ENCODE data around the gene CPEB3.
"Not testable (repeated sequence)": the region's sequence is repeated elsewhere in the genome, so short reads cannot be mapped to it uniquely, and the experiment has no call there.

CPEB3 gene

DNA sequence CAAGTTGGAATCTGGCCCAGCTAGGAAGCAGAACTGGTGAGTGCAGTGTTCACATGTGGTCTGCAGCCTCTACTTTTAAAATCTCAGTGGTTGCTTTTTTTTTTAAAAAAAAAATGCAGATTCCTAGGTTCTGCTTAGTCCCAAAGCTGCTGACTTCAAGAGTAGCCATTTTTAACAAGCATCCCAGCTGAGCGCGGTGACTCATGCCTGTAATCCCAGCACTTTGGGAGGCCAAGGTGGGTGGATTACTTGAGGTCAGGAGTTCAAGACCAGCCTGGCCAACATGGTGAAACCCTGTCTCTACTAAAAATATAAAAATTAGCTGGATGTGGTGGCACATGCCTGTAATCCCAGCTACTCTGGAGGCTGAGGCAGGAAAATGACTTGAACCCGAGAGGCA lies 265.5 kb downstream of the CPEB3 start:
- H3K27me3 ChIP-seq (ENCODE audit: insufficient read depth, low read length); H3K4me1 ChIP-seq (ENCODE audit: insufficient read depth, low read length); H3K9ac ChIP-seq (ENCODE audit: low read depth, low read length); H3K27ac ChIP-seq (ENCODE audit: low read depth, low read length); H3K4me3 ChIP-seq (ENCODE audit: low read length); H3K9me3 ChIP-seq (ENCODE audit: insufficient read depth, low read depth, low read length): not testable (repeated sequence)
- H3K36me3 ChIP-seq (ENCODE audit: insufficient read depth, low read length) = peaks cover 95% of the 10 kb centered on the region
- 96% methylated on average over 3 of the region's 3 CpGs for WGBS

DNA sequence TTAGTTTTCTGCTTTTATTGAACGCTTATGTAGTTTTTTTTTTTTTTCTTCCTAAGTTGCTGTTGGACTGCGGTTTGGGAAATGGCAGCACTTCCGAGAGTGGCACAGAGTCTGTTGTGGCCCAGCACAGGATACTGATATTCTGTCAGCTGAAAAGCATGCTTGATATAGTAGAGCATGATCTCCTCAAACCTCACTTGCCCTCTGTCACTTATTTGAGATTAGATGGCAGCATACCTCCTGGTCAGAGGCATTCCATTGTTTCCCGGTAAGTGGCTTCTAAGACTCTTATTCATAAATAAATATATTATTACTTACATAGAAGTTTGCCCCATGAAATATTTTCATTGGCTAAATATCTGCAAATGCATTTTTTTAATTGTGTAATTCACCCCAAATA lies 266.2 kb downstream of the CPEB3 start:
- H3K27me3 ChIP-seq (ENCODE audit: insufficient read depth, low read length) = no peaks in the 10 kb centered on the region
- H3K4me3 ChIP-seq (ENCODE audit: low read length) = no peak overlapping the region
- no peak overlapping the region for H3K27ac ChIP-seq (ENCODE audit: low read depth, low read length)
- no peaks in the 10 kb centered on the region for H3K4me1 ChIP-seq (ENCODE audit: insufficient read depth, low read length)
- 100% methylated on average over 3 of the region's 4 CpGs for WGBS
- no peaks in the 10 kb centered on the region for H3K9me3 ChIP-seq (ENCODE audit: insufficient read depth, low read depth, low read length)
- H3K36me3 ChIP-seq (ENCODE audit: insufficient read depth, low read length) = peaks cover 95% of the 10 kb centered on the region
- H3K9ac ChIP-seq (ENCODE audit: low read depth, low read length) = no peak overlapping the region

DNA sequence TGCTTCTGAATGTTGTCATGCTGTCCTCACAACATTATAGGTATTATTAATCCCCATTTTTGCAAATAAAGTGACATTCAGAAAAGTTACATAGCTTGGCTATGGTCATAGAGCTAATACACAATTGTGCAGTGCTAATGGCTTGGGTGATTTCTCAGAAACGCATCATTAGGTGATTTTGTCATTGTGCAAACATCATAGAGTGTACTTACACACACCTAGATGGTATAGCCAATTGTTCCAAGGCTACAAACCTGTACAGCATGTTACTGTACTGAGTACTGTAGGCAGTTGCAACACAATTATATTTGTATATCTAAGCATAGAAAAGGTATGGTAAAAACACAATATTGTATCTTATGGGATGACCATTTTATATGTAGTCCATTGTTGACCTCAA lies 276.3 kb downstream of the CPEB3 start:
- Histone ChIP-seq H3K36me3 (ENCODE audit: insufficient read depth, low read length) (peaks cover 90% of the 10 kb centered on the region), H3K9me3 (ENCODE audit: insufficient read depth, low read depth, low read length) (no peaks in the 10 kb centered on the region; the same call in 1 of the 2 replicates)
- WGBS = 90% methylated on average over 1 of the region's 1 CpG

DNA sequence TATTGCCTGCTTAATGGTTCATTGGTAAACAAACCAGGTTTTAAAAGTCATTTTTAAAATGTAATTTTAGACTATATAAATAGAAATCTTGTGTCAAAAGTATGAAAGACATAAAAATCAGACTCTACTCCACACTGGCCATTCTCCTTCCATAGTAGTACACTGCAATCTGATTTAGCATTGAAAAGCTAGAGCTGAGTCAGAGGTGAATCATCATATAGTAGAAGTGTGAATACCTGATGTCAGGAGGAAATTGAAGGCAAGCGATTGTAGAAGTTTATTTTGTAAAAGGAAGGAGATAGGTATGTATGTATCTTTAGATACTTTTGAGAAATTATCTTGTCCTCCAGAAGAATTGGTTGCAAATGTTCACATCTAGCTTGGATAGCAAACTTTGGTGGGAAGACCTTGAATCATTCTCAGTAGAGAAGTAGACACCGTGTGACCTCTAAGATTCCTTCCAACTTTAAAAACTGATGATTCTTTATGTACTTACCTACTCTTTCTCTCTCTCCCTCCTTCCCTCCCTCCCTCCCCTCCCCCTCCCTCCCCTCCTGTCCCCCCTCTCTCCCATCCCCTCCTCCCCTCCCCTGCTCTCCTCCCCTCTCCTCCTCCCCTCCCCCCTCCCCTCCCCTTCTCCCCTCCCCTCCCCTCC lies 279.2 kb downstream of the CPEB3 start:
- Histone ChIP-seq H3K4me3 (ENCODE audit: low read length) (no peak overlapping the region), H3K27me3 (ENCODE audit: insufficient read depth, low read length) (no peaks in the 10 kb centered on the region), H3K9ac (ENCODE audit: low read depth, low read length) (no peak overlapping the region), H3K36me3 (ENCODE audit: insufficient read depth, low read length) (peaks cover 83% of the 10 kb centered on the region), H3K9me3 (ENCODE audit: insufficient read depth, low read depth, low read length) (no peaks in the 10 kb centered on the region; the same call in 1 of the 2 replicates), H3K4me1 (ENCODE audit: insufficient read depth, low read length) (no peaks in the 10 kb centered on the region), H3K27ac (ENCODE audit: low read depth, low read length) (no peak overlapping the region)
- 93% methylated on average over 2 of the region's 2 CpGs for WGBS

More for the DNA sequence above, 276.3 kb downstream of the CPEB3 start:
- Histone ChIP-seq H3K4me3 (ENCODE audit: low read length) (no peak overlapping the region), H3K27ac (ENCODE audit: low read depth, low read length) (no peak overlapping the region), H3K4me1 (ENCODE audit: insufficient read depth, low read length) (no peaks in the 10 kb centered on the region), H3K27me3 (ENCODE audit: insufficient read depth, low read length) (no peaks in the 10 kb centered on the region), H3K9ac (ENCODE audit: low read depth, low read length) (no peak overlapping the region)

DNA sequence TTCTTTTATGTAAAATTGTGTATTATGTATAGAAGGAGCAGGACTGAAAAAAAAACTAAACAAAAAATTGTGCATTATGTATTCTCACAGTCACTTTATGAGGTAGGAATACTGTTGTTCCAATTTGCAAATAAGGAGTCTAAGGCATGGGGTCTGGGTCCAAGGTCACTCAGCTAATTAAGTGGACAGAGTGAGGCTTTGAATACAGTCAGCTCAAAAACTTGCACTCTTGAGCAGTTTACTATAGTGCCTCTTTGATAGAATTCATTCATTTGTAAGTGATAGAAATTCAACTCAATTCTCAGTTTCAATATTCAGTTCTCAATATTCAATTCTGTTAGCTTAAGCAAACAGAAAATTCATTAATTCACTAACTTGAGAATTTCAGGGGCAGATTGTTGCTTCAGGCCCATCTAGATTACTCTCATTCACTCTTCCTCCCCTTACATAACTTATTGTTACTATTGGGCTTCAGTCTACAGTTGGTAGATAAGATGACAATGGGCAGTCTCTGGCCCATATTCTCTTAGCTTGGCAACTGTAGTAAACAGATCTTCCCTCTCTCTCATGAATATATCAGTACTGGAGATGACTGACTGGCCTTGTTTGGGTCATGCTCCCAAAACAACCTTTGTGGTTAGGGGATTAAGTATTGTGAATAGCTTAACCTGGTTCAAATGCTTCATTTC lies 280.7 kb downstream of the CPEB3 start:
- Histone ChIP-seq H3K36me3 (ENCODE audit: insufficient read depth, low read length) (peaks cover 83% of the 10 kb centered on the region), H3K27ac (ENCODE audit: low read depth, low read length) (no peak overlapping the region), H3K27me3 (ENCODE audit: insufficient read depth, low read length) (no peaks in the 10 kb centered on the region), H3K9ac (ENCODE audit: low read depth, low read length) (no peak overlapping the region), H3K4me3 (ENCODE audit: low read length) (no peak overlapping the region), H3K9me3 (ENCODE audit: insufficient read depth, low read depth, low read length) (no peaks in the 10 kb centered on the region; the same call in 1 of the 2 replicates), H3K4me1 (ENCODE audit: insufficient read depth, low read length) (no peaks in the 10 kb centered on the region)

DNA sequence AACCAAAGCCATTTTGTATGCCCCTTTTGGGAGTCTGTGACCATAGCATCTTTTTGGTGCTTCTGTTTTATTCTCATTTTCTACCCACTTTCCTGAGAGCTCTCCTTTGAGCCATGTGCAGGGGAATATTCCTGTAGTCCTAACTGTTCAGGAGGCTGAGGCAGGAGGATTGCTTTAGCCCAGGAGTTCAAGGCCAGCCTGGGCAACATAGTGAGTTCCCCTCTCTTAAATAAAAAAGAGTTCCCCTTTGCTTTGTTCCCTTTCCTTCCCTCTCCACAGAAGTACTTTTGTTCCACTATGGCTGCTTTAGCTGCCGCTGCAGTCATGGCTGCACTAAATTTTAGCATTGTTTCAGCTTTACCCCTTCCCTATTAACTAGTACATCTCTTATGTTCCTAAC lies 281.4 kb downstream of the CPEB3 start:
- H3K4me3 ChIP-seq (ENCODE audit: low read length) = no peak overlapping the region
- H3K4me1 ChIP-seq (ENCODE audit: insufficient read depth, low read length) = no peaks in the 10 kb centered on the region
- H3K27me3 ChIP-seq (ENCODE audit: insufficient read depth, low read length) = no peaks in the 10 kb centered on the region
- peaks cover 78% of the 10 kb centered on the region for H3K36me3 ChIP-seq (ENCODE audit: insufficient read depth, low read length)
- H3K9ac ChIP-seq (ENCODE audit: low read depth, low read length) = no peak overlapping the region
- WGBS = 95% methylated on average over 1 of the region's 1 CpG
- H3K9me3 ChIP-seq (ENCODE audit: insufficient read depth, low read depth, low read length) = no peaks in the 10 kb centered on the region; the same call in 1 of the 2 replicates
- no peak overlapping the region for H3K27ac ChIP-seq (ENCODE audit: low read depth, low read length)

DNA sequence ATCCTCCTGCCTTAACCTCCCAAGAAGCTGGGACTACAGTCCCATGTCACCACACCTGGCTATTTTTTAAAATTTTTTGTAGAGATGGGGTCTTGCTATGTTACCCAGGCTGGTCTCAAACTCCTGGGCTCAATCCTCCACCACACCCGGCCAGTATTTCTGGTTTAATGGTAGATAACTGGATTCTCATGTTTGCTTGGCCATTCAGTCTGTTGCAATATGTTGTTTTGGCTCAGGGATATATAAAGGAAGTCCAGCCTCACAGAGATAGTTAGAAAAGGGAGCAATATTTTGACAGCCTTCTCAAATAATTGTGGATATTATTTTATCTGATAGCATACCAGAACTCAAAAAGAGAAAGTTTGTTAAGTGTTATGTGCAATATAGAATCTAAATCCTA lies 284.9 kb downstream of the CPEB3 start:
- Histone ChIP-seq H3K9ac (ENCODE audit: low read depth, low read length) (no peak overlapping the region), H3K4me3 (ENCODE audit: low read length) (no peak overlapping the region), H3K27me3 (ENCODE audit: insufficient read depth, low read length) (no peaks in the 10 kb centered on the region), H3K27ac (ENCODE audit: low read depth, low read length) (no peak overlapping the region), H3K36me3 (ENCODE audit: insufficient read depth, low read length) (peaks cover 75% of the 10 kb centered on the region), H3K4me1 (ENCODE audit: insufficient read depth, low read length) (no peaks in the 10 kb centered on the region), H3K9me3 (ENCODE audit: insufficient read depth, low read depth, low read length) (no peaks in the 10 kb centered on the region)
- WGBS = 100% methylated on average over 1 of the region's 1 CpG

DNA sequence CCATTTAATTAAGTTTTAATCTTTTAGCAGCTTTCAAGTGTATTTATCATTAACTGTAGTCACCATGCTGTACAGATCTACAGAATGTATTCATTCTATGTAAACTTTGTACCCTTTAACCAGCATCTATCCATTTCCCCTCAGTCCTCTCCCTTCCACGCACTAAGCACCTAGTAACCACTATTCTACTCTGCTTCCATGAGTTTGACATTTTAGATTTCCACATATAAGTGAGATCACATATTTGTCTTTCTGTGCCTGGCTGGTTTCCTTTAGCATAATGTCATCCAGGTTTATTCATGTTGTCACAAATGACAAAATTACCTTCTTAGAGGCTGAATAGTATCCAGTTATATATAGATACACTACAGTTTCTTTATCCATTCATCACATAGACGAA lies 287.6 kb downstream of the CPEB3 start:
- 95% methylated on average over 2 of the region's 2 CpGs for WGBS
- no peaks in the 10 kb centered on the region for H3K27me3 ChIP-seq (ENCODE audit: insufficient read depth, low read length)
- H3K4me3 ChIP-seq (ENCODE audit: low read length) = no peak overlapping the region

DNA sequence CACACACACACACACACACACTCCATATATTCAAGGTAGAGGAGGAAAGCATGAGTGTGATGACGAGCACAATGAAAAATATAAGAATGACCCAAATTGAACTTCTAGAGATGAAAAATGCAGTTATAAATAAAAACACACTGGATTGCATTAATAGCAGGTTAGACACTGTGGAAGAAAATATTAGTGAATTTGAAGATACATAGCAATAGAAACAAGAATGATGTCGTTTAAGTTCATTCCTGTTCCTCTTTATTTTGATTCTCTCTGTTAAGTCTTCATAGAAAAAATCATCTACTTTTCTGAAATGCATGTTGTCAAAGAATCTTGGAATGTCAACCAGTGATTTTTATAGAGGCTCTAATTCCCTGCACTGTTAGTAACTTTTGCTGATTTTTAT lies 288.9 kb downstream of the CPEB3 start:
- WGBS = 100% methylated on average over 1 of the region's 2 CpGs
- no peak overlapping the region for H3K9ac ChIP-seq (ENCODE audit: low read depth, low read length)
- no peak overlapping the region for H3K27ac ChIP-seq (ENCODE audit: low read depth, low read length)
- H3K27me3 ChIP-seq (ENCODE audit: insufficient read depth, low read length) = no peaks in the 10 kb centered on the region
- no peak overlapping the region for H3K4me3 ChIP-seq (ENCODE audit: low read length)
- H3K9me3 ChIP-seq (ENCODE audit: insufficient read depth, low read depth, low read length) = no peaks in the 10 kb centered on the region
- peaks cover 78% of the 10 kb centered on the region for H3K36me3 ChIP-seq (ENCODE audit: insufficient read depth, low read length)
- H3K4me1 ChIP-seq (ENCODE audit: insufficient read depth, low read length) = no peaks in the 10 kb centered on the region

More for the DNA sequence above, 287.6 kb downstream of the CPEB3 start:
- no peaks in the 10 kb centered on the region for H3K9me3 ChIP-seq (ENCODE audit: insufficient read depth, low read depth, low read length)
- peaks cover 69% of the 10 kb centered on the region for H3K36me3 ChIP-seq (ENCODE audit: insufficient read depth, low read length)
- H3K27ac ChIP-seq (ENCODE audit: low read depth, low read length) = no peak overlapping the region
- no peaks in the 10 kb centered on the region for H3K4me1 ChIP-seq (ENCODE audit: insufficient read depth, low read length)
- no peak overlapping the region for H3K9ac ChIP-seq (ENCODE audit: low read depth, low read length)

DNA sequence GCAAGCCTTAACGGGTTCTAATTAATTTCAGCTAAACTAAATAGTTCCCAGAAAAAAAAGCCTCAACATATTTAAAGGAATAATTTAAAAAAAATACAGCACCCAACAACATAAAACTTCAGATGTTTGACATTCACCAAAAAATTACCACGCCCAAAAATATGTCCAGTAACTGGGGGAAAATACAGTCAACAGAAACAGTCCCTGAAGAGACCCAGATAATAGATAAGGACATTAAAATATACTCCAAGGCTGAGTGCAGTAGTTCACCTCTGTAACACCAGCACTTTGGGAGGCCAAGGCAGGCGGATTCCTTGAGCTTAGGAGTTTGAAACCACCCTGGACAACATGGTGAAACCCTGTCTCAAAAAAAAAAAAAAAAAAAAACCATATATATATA lies 289.3 kb downstream of the CPEB3 start:
- H3K27me3 ChIP-seq (ENCODE audit: insufficient read depth, low read length) = no peaks in the 10 kb centered on the region
- H3K9ac ChIP-seq (ENCODE audit: low read depth, low read length) = no peak overlapping the region
- no peak overlapping the region for H3K27ac ChIP-seq (ENCODE audit: low read depth, low read length)
- no peaks in the 10 kb centered on the region for H3K4me1 ChIP-seq (ENCODE audit: insufficient read depth, low read length)
- H3K4me3 ChIP-seq (ENCODE audit: low read length) = no peak overlapping the region
- H3K9me3 ChIP-seq (ENCODE audit: insufficient read depth, low read depth, low read length) = no peaks in the 10 kb centered on the region
- peaks cover 78% of the 10 kb centered on the region for H3K36me3 ChIP-seq (ENCODE audit: insufficient read depth, low read length)
- 83% methylated on average over 3 of the region's 3 CpGs for WGBS

Measured in HUES64 (cell line).